Mesendoderm (in vitro differentiated cells): ENCODE data around the gene ATP6V0D1.
A peak's percentile ranks its signal among the peaks of the same experiment; 100 is the strongest.

ENCODE experiments used
- DNase-seq: peaks from one replicate; pipeline ENCODE4 v3.0.0; 2013
- H2AK5ac ChIP-seq: 2 replicates; pipeline ENCODE4 v1.6.1; 2013; ENCODE audit warnings: low read length, inconsistent platforms
- H2BK120ac ChIP-seq: 2 replicates; pipeline ENCODE4 v1.6.1; 2013; ENCODE audit warnings: low read depth, mild to moderate bottlenecking, low read length, moderate library complexity, mixed read lengths
- H2BK15ac ChIP-seq: replicated peaks from 2 replicates; pipeline ENCODE4 v1.6.1; 2013; ENCODE audit warnings: low read depth, mild to moderate bottlenecking, moderate library complexity
- H2BK5ac ChIP-seq: 2 replicates; pipeline ENCODE4 v1.6.1; 2013; ENCODE audit warnings: low read length, inconsistent platforms
- H3K18ac ChIP-seq: 2 replicates; pipeline ENCODE4 v1.6.1; 2013; ENCODE audit warnings: mild to moderate bottlenecking, low read length, mixed read lengths
- H3K23ac ChIP-seq: one replicate; pipeline ENCODE4 v1.6.1; 2013; ENCODE audit warnings: low read length
- H3K27ac ChIP-seq: 2 replicates; pipeline ENCODE4 v1.5.1; 2013; ENCODE audit warnings: low read depth, mild to moderate bottlenecking, inconsistent platforms, low read length, moderate library complexity
- H3K27me3 ChIP-seq: 2 replicates; pipeline ENCODE4 v1.6.1; 2013; ENCODE audit warnings: low read length, control low read depth, mild to moderate bottlenecking, inconsistent platforms; ENCODE audit not compliant: insufficient read depth, poor library complexity
- H3K36me3 ChIP-seq: 2 replicates; pipeline ENCODE4 v1.6.1; 2013; ENCODE audit warnings: low read length, inconsistent platforms; ENCODE audit not compliant: control insufficient read depth, insufficient read depth
- H3K4ac ChIP-seq: one replicate; pipeline ENCODE4 v1.6.1; 2013; ENCODE audit warnings: low read depth, mild to moderate bottlenecking, low read length, moderate library complexity
- H3K4me1 ChIP-seq: 2 replicates; pipeline ENCODE4 v1.6.1; 2013; ENCODE audit warnings: low read depth, low read length, inconsistent platforms; ENCODE audit not compliant: control insufficient read depth
- H3K4me2 ChIP-seq: 2 replicates; pipeline ENCODE4 v1.6.1; 2013; ENCODE audit warnings: low read length
- H3K4me3 ChIP-seq: 2 replicates; pipeline ENCODE4 v1.5.1; 2013; ENCODE audit warnings: mild to moderate bottlenecking, low read length
- H3K56ac ChIP-seq: one replicate; pipeline ENCODE4 v1.6.1; 2013; ENCODE audit warnings: low read length
- H3K79me1 ChIP-seq: 2 replicates; pipeline ENCODE4 v1.6.1; 2013; ENCODE audit warnings: low read length, inconsistent platforms
- H3K79me2 ChIP-seq: 2 replicates; pipeline ENCODE4 v1.6.1; 2013; ENCODE audit warnings: mild to moderate bottlenecking, low read length; ENCODE audit not compliant: control insufficient read depth, insufficient read depth
- H3K9ac ChIP-seq: 2 replicates; pipeline ENCODE4 v1.6.1; 2013; ENCODE audit warnings: low read length, inconsistent platforms
- H4K5ac ChIP-seq: one replicate; pipeline ENCODE4 v1.6.1; 2013; ENCODE audit warnings: low read length
- H4K8ac ChIP-seq: one replicate; pipeline ENCODE4 v1.6.1; 2013; ENCODE audit warnings: low read depth, mild to moderate bottlenecking, control low read depth, low read length, moderate library complexity
- WGBS: extraction: QIAGEN DNeasy Blood & Tissue Kit; methylation state at CpG from one replicate; pipeline ENCODE4 v1.1.7; 2013; ENCODE audit warnings: low lambda C conversion rate, missing lambda C conversion rate; ENCODE audit not compliant: insufficient coverage; ENCODE audit errors: extremely low coverage; 5-methylcytosine and 5-hydroxymethylcytosine counted together

ATP6V0D1 gene

GRCh38 chr16:67459066-67459860 is 21.7 kb downstream of the ATP6V0D1 start:
- no peaks in the 10 kb centered on the region for H3K4me1 ChIP-seq
- WGBS, result no CpG with 5 or more reads among the region's 7 CpGs
- DNase-seq, result no peak

GRCh38 chr16:67458121-67458641 is 22.8 kb downstream of the ATP6V0D1 start:
- H3K56ac ChIP-seq, result no peak overlapping the region
- no peak overlapping the region for H4K8ac ChIP-seq
- no peak overlapping the region for H3K4me2 ChIP-seq
- WGBS, result no CpG with 5 or more reads among the region's 6 CpGs
- no peaks in the 10 kb centered on the region for H3K36me3 ChIP-seq
- H3K18ac ChIP-seq, result no peak overlapping the region
- no peaks in the 10 kb centered on the region for H3K79me1 ChIP-seq
- H3K9ac ChIP-seq, result no peak overlapping the region
- no peaks in the 10 kb centered on the region for H3K27me3 ChIP-seq
- no peak overlapping the region for H3K27ac ChIP-seq
- no peak overlapping the region for H3K23ac ChIP-seq
- H3K4ac ChIP-seq, result no peak overlapping the region
- no peak for DNase-seq
- H2AK5ac ChIP-seq, result no peak overlapping the region
- no peak overlapping the region for H4K5ac ChIP-seq
- no peak overlapping the region for H3K4me3 ChIP-seq
- H2BK120ac ChIP-seq, result no peak overlapping the region
- no peaks in the 10 kb centered on the region for H3K79me2 ChIP-seq
- no peaks in the 10 kb centered on the region for H3K4me1 ChIP-seq
- no peak overlapping the region for H2BK15ac ChIP-seq
- no peak overlapping the region for H2BK5ac ChIP-seq

More at GRCh38 chr16:67459066-67459860, 21.7 kb downstream of the ATP6V0D1 start:
- Histone ChIP-seq H3K4ac (no peak overlapping the region), H2BK120ac (no peak overlapping the region), H3K36me3 (no peaks in the 10 kb centered on the region), H2BK5ac (no peak overlapping the region), H3K18ac (no peak overlapping the region), H3K9ac (no peak overlapping the region), H3K79me1 (peaks cover under 1% of the 10 kb centered on the region), H3K23ac (no peak overlapping the region), H3K79me2 (no peaks in the 10 kb centered on the region), H3K56ac (no peak overlapping the region), H3K27ac (no peak overlapping the region), H3K27me3 (no peaks in the 10 kb centered on the region), H3K4me3 (no peak overlapping the region), H2BK15ac (no peak overlapping the region), H4K8ac (no peak overlapping the region), H2AK5ac (no peak overlapping the region), H3K4me2 (no peak overlapping the region), H4K5ac (no peak overlapping the region)

GRCh38 chr16:67457611-67458010 is 23.3 kb downstream of the ATP6V0D1 start:
- Histone ChIP-seq H3K56ac (no peak overlapping the region), H3K79me1 (no peaks in the 10 kb centered on the region), H3K4ac (no peak overlapping the region), H3K18ac (no peak overlapping the region), H4K8ac (no peak overlapping the region), H2BK120ac (no peak overlapping the region), H3K27ac (no peak overlapping the region), H2BK5ac (no peak overlapping the region), H3K4me3 (no peak overlapping the region), H2BK15ac (no peak overlapping the region), H3K4me2 (no peak overlapping the region), H3K9ac (no peak overlapping the region), H2AK5ac (no peak overlapping the region), H4K5ac (no peak overlapping the region), H3K27me3 (no peaks in the 10 kb centered on the region), H3K4me1 (no peaks in the 10 kb centered on the region), H3K36me3 (no peaks in the 10 kb centered on the region), H3K23ac (no peak overlapping the region), H3K79me2 (no peaks in the 10 kb centered on the region)
- WGBS, result no CpG with 5 or more reads among the region's 7 CpGs
- no peak for DNase-seq

- no peaks in the 10 kb centered on the region for H3K79me1 ChIP-seq
- no peaks in the 10 kb centered on the region for H3K4me1 ChIP-seq
- H4K5ac ChIP-seq, result no peak overlapping the region
- H3K27ac ChIP-seq, result no peak overlapping the region
- no peak overlapping the region for H2BK5ac ChIP-seq
- WGBS, result no CpG with 5 or more reads among the region's 6 CpGs
- H4K8ac ChIP-seq, result no peak overlapping the region
- no peaks in the 10 kb centered on the region for H3K36me3 ChIP-seq
- DNase-seq, result peak; percentile 16
- no peak overlapping the region for H3K4me2 ChIP-seq
- no peak overlapping the region for H3K56ac ChIP-seq
- no peak overlapping the region for H2BK120ac ChIP-seq
- H3K4ac ChIP-seq, result no peak overlapping the region
- no peak overlapping the region for H2AK5ac ChIP-seq
- H3K4me3 ChIP-seq, result no peak overlapping the region
- no peak overlapping the region for H3K9ac ChIP-seq
- H2BK15ac ChIP-seq, result no peak overlapping the region
- H3K79me2 ChIP-seq, result no peaks in the 10 kb centered on the region
- H3K23ac ChIP-seq, result no peak overlapping the region
- H3K27me3 ChIP-seq, result no peaks in the 10 kb centered on the region
- no peak overlapping the region for H3K18ac ChIP-seq
Observed at GRCh38 chr16:67456391-67457081, 24.4 kb downstream of the ATP6V0D1 start.

GRCh38 chr16:67454852-67455251 is 26.1 kb downstream of the ATP6V0D1 start:
- no peaks in the 10 kb centered on the region for H3K79me1 ChIP-seq

More at GRCh38 chr16:67454852-67455251, 26.1 kb downstream of the ATP6V0D1 start:
- H2BK120ac ChIP-seq, result no peak overlapping the region
- DNase-seq, result no peak
- no peak overlapping the region for H3K56ac ChIP-seq
- H3K36me3 ChIP-seq, result no peaks in the 10 kb centered on the region
- no peak overlapping the region for H3K4ac ChIP-seq
- H2BK5ac ChIP-seq, result no peak overlapping the region
- no peak overlapping the region for H3K23ac ChIP-seq
- no peak overlapping the region for H3K4me2 ChIP-seq
- H4K8ac ChIP-seq, result no peak overlapping the region
- no peaks in the 10 kb centered on the region for H3K4me1 ChIP-seq
- no peaks in the 10 kb centered on the region for H3K27me3 ChIP-seq
- no CpG with 5 or more reads among the region's 6 CpGs for WGBS
- no peak overlapping the region for H3K9ac ChIP-seq
- no peak overlapping the region for H4K5ac ChIP-seq
- no peak overlapping the region for H2AK5ac ChIP-seq
- no peak overlapping the region for H3K4me3 ChIP-seq
- no peaks in the 10 kb centered on the region for H3K79me2 ChIP-seq
- H2BK15ac ChIP-seq, result no peak overlapping the region
- no peak overlapping the region for H3K27ac ChIP-seq
- H3K18ac ChIP-seq, result no peak overlapping the region
